SK-N-SH treated with all-trans-retinoic acid at 6 μM for 48 hours (cell line): ENCODE data around the gene CCDC187.

ENCODE experiments used
- ARNTL ChIP-seq: fragments of 450-650 bp; formaldehyde crosslinking; IDR thresholded peaks from 2 replicates; pipeline ENCODE4 v1.5.0; 2020; ENCODE audit warnings: low read depth, mild to moderate bottlenecking, moderate library complexity, borderline replicate concordance
- CSDC2 ChIP-seq: fragments of 250-450 bp; sonication (Bioruptor Pico); IDR thresholded peaks from 2 replicates; pipeline ENCODE4 v1.5.0; 2020; ENCODE audit warnings: mild to moderate bottlenecking, moderate library complexity
- CSRNP3 ChIP-seq: fragments of 250-450 bp; sonication (Bioruptor Pico); IDR thresholded peaks from 2 replicates; pipeline ENCODE4 v1.5.1; 2021; ENCODE audit warnings: mild to moderate bottlenecking, moderate library complexity
- ESRRG ChIP-seq: fragments of 250-450 bp; sonication (Bioruptor Pico); IDR thresholded peaks from 2 replicates; pipeline ENCODE4 v1.6.1; 2021; ENCODE audit warnings: mild to moderate bottlenecking
- GLIS3 ChIP-seq: fragments of 250-450 bp; sonication (Bioruptor Pico); IDR thresholded peaks from 2 replicates; pipeline ENCODE4 v1.5.0; 2020; ENCODE audit warnings: mild to moderate bottlenecking, moderate library complexity
- ISL1 ChIP-seq: fragments of 250-450 bp; sonication (Bioruptor Pico); IDR thresholded peaks from 2 replicates; pipeline ENCODE4 v2.1.2; 2022; ENCODE audit warnings: mild to moderate bottlenecking, moderate library complexity
- OSR1 ChIP-seq: fragments of 250-450 bp; sonication (Bioruptor Pico); IDR thresholded peaks from 2 replicates; pipeline ENCODE4 v1.8.0; 2022; ENCODE audit warnings: moderate library complexity, mild to moderate bottlenecking, inconsistent platforms
- PATZ1 ChIP-seq: fragments of 250-450 bp; sonication (Bioruptor Pico); IDR thresholded peaks from 2 replicates; pipeline ENCODE4 v1.8.0; 2020; ENCODE audit warnings: mild to moderate bottlenecking, moderate library complexity, borderline replicate concordance
- PPARA ChIP-seq: fragments of 250-450 bp; sonication (Bioruptor Pico); IDR thresholded peaks from 2 replicates; pipeline ENCODE4 v1.5.0; 2020; ENCODE audit warnings: mild to moderate bottlenecking, borderline replicate concordance
- RARB ChIP-seq: fragments of 250-450 bp; sonication (Bioruptor Pico); IDR thresholded peaks from 2 replicates; pipeline ENCODE4 v1.8.0; 2021; ENCODE audit warnings: mild to moderate bottlenecking, moderate library complexity
- TSHZ2 ChIP-seq: fragments of 250-450 bp; sonication (Bioruptor Pico); IDR thresholded peaks from 2 replicates; pipeline ENCODE4 v1.5.0; 2020; ENCODE audit warnings: mild to moderate bottlenecking, moderate library complexity
- ZFP3 ChIP-seq: fragments of 250-450 bp; sonication (Bioruptor Pico); IDR thresholded peaks from 2 replicates; pipeline ENCODE4 v1.5.0; 2020; ENCODE audit warnings: mild to moderate bottlenecking, moderate library complexity

GRCh38 chr9:136255166-136255538 is 48.7 kb downstream of the CCDC187 start:
- TF ChIP-seq PATZ1 (CRISPR knock-in tag) (no peak), PPARA (CRISPR knock-in tag) (no peak), GLIS3 (no peak), ESRRG (CRISPR knock-in tag) (no peak), CSRNP3 (CRISPR knock-in tag) (no peak), CSDC2 (no peak), ARNTL (CRISPR knock-in tag) (no peak), ISL1 (CRISPR knock-in tag) (no peak), TSHZ2 (CRISPR knock-in tag) (no peak), OSR1 (no peak), ZFP3 (CRISPR knock-in tag) (no peak), RARB (CRISPR knock-in tag) (no peak)
